MCF 10A (cell line): ENCODE data around the gene DYNLT1. TPM values are rescaled to one million over a fixed set of nuclear protein-coding genes. Genes with fewer than 3 reads are reported as not detected.
"Not testable (repeated sequence)": the region's sequence is repeated elsewhere in the genome, so short reads cannot be mapped to it uniquely, and the experiment has no call there.

ENCODE experiments used
- BruUV-seq: library from RNA; stranded (reverse); fragments of 400-500 nt; replicated peaks from 2 replicates; lab custom pipeline; 2021; lab: Mats Ljungman, UMichigan
- CTCF ChIA-PET: fragments of 300-600 bp; sonication (Branson Sonifier 250); formaldehyde crosslinking; extraction: SDS; loops from one replicate; lab custom pipeline; 2021; ENCODE audit warnings: antibody characterized with exemption, inconsistent platforms; lab: Yijun Ruan, JAX
- POLR2A ChIA-PET: fragments of 300-600, 350-650 bp; sonication (Branson Sonifier 250); formaldehyde crosslinking; extraction: SDS; loops from one replicate; lab custom pipeline; 2020; ENCODE audit warnings: antibody characterized with exemption, inconsistent platforms; lab: Yijun Ruan, JAX
- DNase-seq: peaks from one replicate; pipeline ENCODE4 v3.0.0-alpha.2; 2018; ENCODE audit not compliant: unreplicated experiment
- H3K27ac Mint-ChIP-seq: one replicate; pipeline ENCODE4 v1.8.0; 2022; ENCODE audit warnings: mild to moderate bottlenecking, low read depth, mixed read lengths; ENCODE audit not compliant: unreplicated experiment
- H3K27me3 Mint-ChIP-seq: one replicate; pipeline ENCODE4 v1.8.0; 2022; ENCODE audit warnings: mixed read lengths; ENCODE audit not compliant: insufficient read depth, unreplicated experiment
- H3K36me3 Mint-ChIP-seq: one replicate; pipeline ENCODE4 v1.8.0; 2022; ENCODE audit warnings: mild to moderate bottlenecking, moderate library complexity, mixed read lengths; ENCODE audit not compliant: insufficient read depth, unreplicated experiment
- H3K4me1 Mint-ChIP-seq: one replicate; pipeline ENCODE4 v1.8.0; 2022; ENCODE audit warnings: mixed read lengths; ENCODE audit not compliant: insufficient read depth, unreplicated experiment
- H3K4me3 Mint-ChIP-seq: one replicate; pipeline ENCODE4 v1.8.0; 2022; ENCODE audit warnings: mild to moderate bottlenecking, moderate library complexity, mixed read lengths; ENCODE audit not compliant: unreplicated experiment
- H3K9me3 Mint-ChIP-seq: one replicate; pipeline ENCODE4 v1.8.0; 2022; ENCODE audit warnings: mixed read lengths; ENCODE audit not compliant: unreplicated experiment
- CTCF ChIP-seq: fragments of 200-600 bp; IDR thresholded peaks from one replicate; pipeline ENCODE4 v1.8.0; 2022; ENCODE audit warnings: antibody characterized with exemption, mild to moderate bottlenecking; ENCODE audit not compliant: unreplicated experiment
- intact Hi-C: fragments of 100-400 bp; cut with micrococcal nuclease; formaldehyde crosslinking; loops from 2 replicates; pipeline ENCODE4 v1.14.1; 2022
- total RNA-seq: library from RNA; stranded (reverse); gene quantifications from 2 replicates; pipeline ENCODE4 v1.2.3, GENCODE V29; 2022

The DYNLT1 gene
- total RNA-seq, 1 experiment from 2014 or later = 122 TPM

GRCh38 chr6:158660333-158660754 lies 15.8 kb upstream of the DYNLT1 start:
- Mint-ChIP-seq H3K27ac (no peak overlapping the region), H3K36me3 (no peaks in the 10 kb centered on the region), H3K27me3 (no peaks in the 10 kb centered on the region), H3K4me3 (no peak overlapping the region), H3K4me1 (peaks cover 2% of the 10 kb centered on the region), H3K9me3 (no peaks in the 10 kb centered on the region)
- peak; percentile 35 for TF ChIP-seq CTCF
- ChIA-PET POLR2A (interaction anchor here (0.5 to 0.8 kb wide), 3 partner anchors 31 to 353 kb away, joined by 3 to 4 read pairs (median 3); no protein-coding TSS in a partner anchor), CTCF (interaction anchor here (0.7 to 4.7 kb wide), 11 partner anchors 10 to 446 kb away, joined by 3 to 38 read pairs (median 6); partner anchors contain the start of gene DYNLT1)
- intact Hi-C loops = loop anchor here (1.0 kb wide), 1 partner anchor 31 kb away; no protein-coding TSS in a partner anchor
- peak; percentile 47 for DNase-seq
- no TSS peak for BruUV-seq

GRCh38 chr6:158656986-158657385 lies 12.4 kb upstream of the DYNLT1 start:
- intact Hi-C loops, H3K27ac Mint-ChIP-seq, DNase-seq, CTCF ChIA-PET, BruUV-seq, H3K9me3 Mint-ChIP-seq, POLR2A ChIA-PET, H3K27me3 Mint-ChIP-seq, H3K4me3 Mint-ChIP-seq, H3K36me3 Mint-ChIP-seq: not testable (repeated sequence)
- peaks cover 11% of the 10 kb centered on the region for H3K4me1 Mint-ChIP-seq

GRCh38 chr6:158655569-158656450 lies 11.3 kb upstream of the DYNLT1 start:
- peaks cover 11% of the 10 kb centered on the region for H3K4me1 Mint-ChIP-seq
- H3K27ac Mint-ChIP-seq = no peak overlapping the region
- intact Hi-C loops = no loop called here
- H3K9me3 Mint-ChIP-seq = no peaks in the 10 kb centered on the region
- no peak for TF ChIP-seq CTCF
- no TSS peak for BruUV-seq
- DNase-seq = no peak
- H3K36me3 Mint-ChIP-seq = no peaks in the 10 kb centered on the region
- ChIA-PET POLR2A (no interaction called here), CTCF (interaction anchor here (1.0 kb wide), 1 partner anchor 36 kb away, joined by 5 read pairs; no protein-coding TSS in a partner anchor)
- H3K27me3 Mint-ChIP-seq = no peaks in the 10 kb centered on the region
- no peak overlapping the region for H3K4me3 Mint-ChIP-seq

DNA sequence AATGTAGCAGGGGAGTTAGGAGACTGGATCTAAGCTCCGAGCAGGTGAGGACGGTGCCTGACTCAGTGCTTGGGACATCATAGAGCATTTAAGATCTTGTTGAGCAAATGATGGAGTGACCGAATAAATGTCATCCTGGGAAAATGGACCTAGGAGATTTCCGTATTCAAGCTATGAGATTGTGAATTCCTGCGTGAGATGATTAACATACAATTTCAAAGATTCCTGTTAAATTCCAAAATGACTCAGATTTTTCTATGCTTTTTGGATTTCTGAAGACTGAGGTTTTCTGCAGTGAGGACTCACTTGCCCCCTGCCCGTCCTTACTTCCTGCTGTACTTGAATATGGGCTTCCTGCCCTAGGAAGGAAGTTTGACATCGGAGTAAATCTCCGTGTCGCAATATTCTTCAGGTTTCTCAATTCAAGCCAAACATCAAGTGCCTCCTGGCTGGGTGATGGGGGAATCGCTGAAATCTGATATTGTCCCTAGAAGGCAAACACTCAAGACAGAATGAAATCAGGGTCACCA lies 10.5 kb upstream of the DYNLT1 start:
- intact Hi-C loops = no loop called here
- TF ChIP-seq CTCF = no peak
- DNase-seq = peak; percentile 72
- Mint-ChIP-seq H3K27me3 (no peaks in the 10 kb centered on the region), H3K4me1 (peaks cover 11% of the 10 kb centered on the region), H3K36me3 (no peaks in the 10 kb centered on the region), H3K27ac (no peak overlapping the region), H3K9me3 (no peaks in the 10 kb centered on the region), H3K4me3 (no peak overlapping the region)
- ChIA-PET CTCF (interaction anchor here (0.6 to 1.0 kb wide), 2 partner anchors 37 to 49 kb away, joined by 5 to 6 read pairs; no protein-coding TSS in a partner anchor), POLR2A (interaction anchor here (0.8 kb wide), 1 partner anchor 36 kb away, joined by 4 read pairs; no protein-coding TSS in a partner anchor)
- no TSS peak for BruUV-seq
